Vagina (tissue), 2 donors: Measurements from ENCODE around the gene SSTR5. TPM values are rescaled to one million over a fixed set of nuclear protein-coding genes. Genes with fewer than 3 reads are reported as not detected.

ENCODE experiments used
- DNase-seq, 2 donors: peaks; one replicate each; pipeline ENCODE4 v3.0.0-alpha.2; 2017; ENCODE audit errors: extremely low spot score in 2 of 2
- H3K27ac ChIP-seq: fragments of 200-600 bp; sonication (generic); one replicate; pipeline ENCODE4 v1.5.1; 2019
- H3K27me3 ChIP-seq: fragments of 200-600 bp; sonication (generic); one replicate; pipeline ENCODE4 v1.5.1; 2019
- H3K36me3 ChIP-seq, 2 donors: fragments of 200-600 bp; sonication (generic); one replicate each; pipeline ENCODE4 v1.5.1; 2017 to 2019
- H3K4me1 ChIP-seq: fragments of 200-600 bp; sonication (generic); one replicate; pipeline ENCODE4 v1.5.1; 2019
- H3K4me3 ChIP-seq, 2 donors: fragments of 200-600 bp; sonication (generic); 1 replicate in 1 of 2; 2 replicates in 1 of 2; pipeline ENCODE4 v1.5.1; 2016 to 2019
- H3K9me3 ChIP-seq: fragments of 200-600 bp; sonication (generic); one replicate; pipeline ENCODE4 v1.5.1; 2019
- CTCF ChIP-seq, 3 experiments: fragments of 450-650 bp in 2 of 3; fragments of 200-600 bp in 1 of 3; sonication (generic) in 1 of 3; IDR thresholded peaks; one replicate each; pipeline ENCODE4 v1.5.1; 2017 to 2019; ENCODE audit warnings: antibody characterized with exemption in 3 of 3, mild to moderate bottlenecking in 2 of 3, moderate library complexity in 2 of 3
- POLR2A ChIP-seq, 2 donors: fragments of 450-650 bp; IDR thresholded peaks; one replicate each; pipeline ENCODE4 v1.6.1; 2017; ENCODE audit warnings: antibody characterized with exemption in 2 of 2, mild to moderate bottlenecking in 2 of 2, moderate library complexity in 2 of 2
- POLR2AphosphoS5 ChIP-seq, 2 donors: sonication (generic); formaldehyde crosslinking; IDR thresholded peaks; one replicate each; pipeline ENCODE4 v1.9.0; 2017; ENCODE audit warnings: antibody characterized with exemption in 2 of 2, mild to moderate bottlenecking in 2 of 2, low read depth in 1 of 2; ENCODE audit not compliant: insufficient read depth in 1 of 2
- intact Hi-C: fragments of 100-400 bp; cut with DNase I; formaldehyde crosslinking; loops from one replicate; pipeline ENCODE4 v1.15.1; 2023
- total RNA-seq: library from RNA; depleted of rRNA; stranded (reverse); fragments of >200 nt; gene quantifications from one replicate; pipeline ENCODE4 v1.2.3, GENCODE V29; 2016

Gene SSTR5
- total RNA-seq, 1 donor from 2014 or later, result 0.98 TPM

- no peak for TF ChIP-seq POLR2AphosphoS5 (IDR thresholded peaks at IDR 0.05; ENCODE audit: insufficient read depth in 1 of 2, low read depth in 1 of 2)
- TF ChIP-seq CTCF (IDR thresholded peaks at IDR 0.05), result no peak
- TF ChIP-seq POLR2A (IDR thresholded peaks at IDR 0.05), result no peak
- DNase-seq, result no peak
- intact Hi-C loops, result no loop called here
- Histone ChIP-seq H3K27me3 (no peaks in the 10 kb centered on the region), H3K4me1 (peaks cover 11% of the 10 kb centered on the region), H3K9me3 (no peaks in the 10 kb centered on the region), H3K36me3 (no peaks in the 10 kb centered on the region), H3K4me3 (no peak overlapping the region), H3K27ac (no peak overlapping the region)
Measured at GRCh38 chr16:1027501-1027815, 45.1 kb upstream of the SSTR5 start.

GRCh38 chr16:1028056-1028455 is 44.5 kb upstream of the SSTR5 start:
- Histone ChIP-seq H3K9me3 (no peaks in the 10 kb centered on the region), H3K36me3 (no peaks in the 10 kb centered on the region), H3K27me3 (no peaks in the 10 kb centered on the region), H3K4me3 (no peak overlapping the region), H3K27ac (no peak overlapping the region), H3K4me1 (peaks cover 11% of the 10 kb centered on the region)
- no peak for DNase-seq
- intact Hi-C loops, result no loop called here
- TF ChIP-seq CTCF (IDR thresholded peaks at IDR 0.05) (no peak), POLR2A (IDR thresholded peaks at IDR 0.05) (no peak), POLR2AphosphoS5 (IDR thresholded peaks at IDR 0.05; ENCODE audit: insufficient read depth in 1 of 2, low read depth in 1 of 2) (no peak)

- intact Hi-C loops, result no loop called here
- H3K4me1 ChIP-seq, result peaks cover 11% of the 10 kb centered on the region
- no peak overlapping the region for H3K4me3 ChIP-seq
- TF ChIP-seq POLR2AphosphoS5 (IDR thresholded peaks at IDR 0.05; ENCODE audit: insufficient read depth in 1 of 2, low read depth in 1 of 2) (no peak), CTCF (IDR thresholded peaks at IDR 0.05) (no peak), POLR2A (IDR thresholded peaks at IDR 0.05) (no peak)
- no peaks in the 10 kb centered on the region for H3K27me3 ChIP-seq
- H3K9me3 ChIP-seq, result no peaks in the 10 kb centered on the region
- no peak overlapping the region for H3K27ac ChIP-seq
- H3K36me3 ChIP-seq, result no peaks in the 10 kb centered on the region
- DNase-seq, result no peak
Measured at GRCh38 chr16:1028524-1029258, 43.9 kb upstream of the SSTR5 start.

GRCh38 chr16:1029259-1029545 is 43.3 kb upstream of the SSTR5 start:
- peaks cover 11% of the 10 kb centered on the region for H3K4me1 ChIP-seq
- no peak overlapping the region for H3K27ac ChIP-seq
- no peaks in the 10 kb centered on the region for H3K36me3 ChIP-seq
- intact Hi-C loops, result no loop called here
- no peak for DNase-seq
- H3K9me3 ChIP-seq, result no peaks in the 10 kb centered on the region
- no peaks in the 10 kb centered on the region for H3K27me3 ChIP-seq
- no peak for TF ChIP-seq CTCF (IDR thresholded peaks at IDR 0.05)
- TF ChIP-seq POLR2AphosphoS5 (IDR thresholded peaks at IDR 0.05; ENCODE audit: insufficient read depth in 1 of 2, low read depth in 1 of 2), result no peak
- no peak overlapping the region for H3K4me3 ChIP-seq

GRCh38 chr16:1030473-1030901 is 42.1 kb upstream of the SSTR5 start:
- DNase-seq, result no peak
- Histone ChIP-seq H3K9me3 (no peaks in the 10 kb centered on the region), H3K4me1 (peaks cover 11% of the 10 kb centered on the region), H3K27me3 (no peaks in the 10 kb centered on the region), H3K27ac (no peak overlapping the region), H3K4me3 (no peak overlapping the region), H3K36me3 (no peaks in the 10 kb centered on the region)
- intact Hi-C loops, result no loop called here
- TF ChIP-seq POLR2A (IDR thresholded peaks at IDR 0.05) (no peak), CTCF (IDR thresholded peaks at IDR 0.05) (no peak), POLR2AphosphoS5 (IDR thresholded peaks at IDR 0.05; ENCODE audit: insufficient read depth in 1 of 2, low read depth in 1 of 2) (no peak)
